ENCODE data around the gene FXYD5. TPM values are rescaled to one million over a fixed set of nuclear protein-coding genes. Genes with fewer than 3 reads are reported as not detected.

Gene FXYD5
- total RNA-seq, 1 donor from 2014 or later: 92.9 TPM

DNA sequence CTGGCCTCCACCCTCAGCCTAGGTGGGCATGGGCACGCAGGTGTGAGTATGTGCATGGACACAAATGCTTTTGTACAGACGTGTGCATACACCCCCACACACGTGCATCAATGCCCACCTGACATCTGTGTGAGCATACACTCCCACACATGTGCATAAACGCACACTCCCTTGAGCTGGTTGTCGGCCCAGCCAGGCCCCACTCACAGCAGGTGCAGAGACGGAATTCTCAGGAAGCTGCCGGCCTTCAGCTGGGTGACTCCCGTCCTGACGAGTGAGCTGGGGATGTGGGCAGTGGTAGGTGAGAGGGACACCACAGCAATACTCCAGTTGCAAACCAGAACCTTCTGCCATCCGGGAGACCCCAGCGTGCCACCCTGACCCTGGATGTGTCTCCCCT, 20.7 kb upstream of the FXYD5 start:
- ATAC-seq (no peak), DNase-seq (ENCODE audit: low spot score) (no peak)
- intact Hi-C loops (cut with DNase I): no loop called here

DNA sequence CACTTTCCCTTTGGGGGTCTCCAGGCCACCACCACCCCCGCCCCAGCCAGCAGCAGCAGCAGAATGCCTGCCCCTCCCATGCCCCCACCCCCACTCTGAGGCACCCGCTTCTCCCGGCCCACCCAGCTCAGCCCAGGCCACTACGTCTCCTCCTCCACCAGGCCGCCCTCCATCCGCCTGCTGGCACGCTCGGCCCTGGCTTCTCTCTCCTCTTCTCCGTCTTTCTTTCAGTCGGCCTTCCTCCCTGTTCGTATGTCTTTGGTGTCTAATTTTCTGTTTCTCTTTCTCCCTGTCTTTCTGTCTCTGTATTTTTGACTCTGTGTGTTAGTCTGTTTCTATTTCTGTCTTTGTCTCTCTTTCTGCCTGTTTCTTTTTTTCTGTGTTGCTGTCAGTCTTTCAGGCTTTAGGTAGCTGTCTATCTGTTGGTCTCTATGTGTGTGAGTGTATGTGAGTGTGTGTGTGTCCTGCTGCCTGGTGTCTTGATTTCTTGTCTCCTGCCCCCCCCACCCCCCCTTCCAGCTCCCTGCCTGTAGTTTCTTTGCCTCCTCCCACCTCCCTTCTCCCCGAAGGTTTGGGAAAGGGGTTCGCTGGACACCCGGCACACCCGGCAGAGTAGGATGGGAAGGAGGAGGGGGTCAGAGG, 19.8 kb upstream of the FXYD5 start, which contains the start of gene LGI4:
Gene LGI4, minus strand, starts transcription at position 459 of the 642 bp plus-strand sequence. Its CDS starts 379 bp downstream, at position 80.
- DNase-seq (ENCODE audit: low spot score) (no peak), ATAC-seq (peak; percentile 2)
- intact Hi-C loops (cut with DNase I): no loop called here

DNA sequence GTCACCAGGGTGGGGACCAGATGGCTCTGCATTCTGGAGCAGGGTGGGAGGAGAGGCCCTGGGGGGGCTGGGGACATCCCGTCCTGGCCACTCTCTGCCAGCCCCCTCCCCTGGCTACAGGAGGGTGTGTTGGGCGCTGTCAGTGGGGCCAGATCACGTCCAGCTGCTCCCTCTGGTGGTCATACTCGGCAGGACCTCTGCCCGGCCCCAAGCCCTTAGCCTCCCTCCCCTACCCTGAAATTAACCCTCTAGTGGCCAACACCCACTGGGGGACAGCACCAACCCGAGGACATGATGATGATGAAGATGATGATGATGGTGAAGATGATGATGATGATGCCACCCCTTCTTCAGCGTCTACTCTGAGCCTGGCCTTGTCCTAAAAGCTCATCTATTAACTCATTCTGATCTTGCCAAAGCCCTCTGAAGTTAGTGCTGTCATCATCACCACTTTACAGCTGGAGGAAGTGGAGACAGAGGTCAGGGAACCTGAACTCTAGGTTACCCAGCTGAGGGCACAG, 19.1 kb upstream of the FXYD5 start:
- peak; percentile 64 for ATAC-seq
- DNase-seq (ENCODE audit: low spot score): peak; percentile 95
- intact Hi-C loops (cut with DNase I): no loop called here

DNA sequence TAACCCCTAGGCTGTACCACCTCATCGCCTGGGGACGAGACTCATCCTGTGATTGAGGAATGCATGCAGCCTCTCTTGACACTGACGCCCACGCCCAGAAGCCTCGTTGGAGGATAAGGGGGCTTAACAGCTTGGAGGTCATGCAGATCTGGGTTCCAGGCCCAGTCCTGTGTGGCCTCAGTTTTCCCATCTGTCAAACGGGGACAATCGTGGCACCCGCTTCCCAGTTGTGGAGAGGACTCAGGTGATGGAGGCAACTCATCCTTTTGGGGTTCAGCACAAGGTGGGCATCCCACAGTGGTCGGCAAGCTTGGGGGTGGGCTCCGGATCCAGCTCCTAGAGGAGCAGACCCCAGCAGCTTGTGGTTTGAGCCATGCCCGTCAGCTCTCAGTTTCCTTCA, 18.3 kb upstream of the FXYD5 start:
- intact Hi-C loops (cut with DNase I): no loop called here

DNA sequence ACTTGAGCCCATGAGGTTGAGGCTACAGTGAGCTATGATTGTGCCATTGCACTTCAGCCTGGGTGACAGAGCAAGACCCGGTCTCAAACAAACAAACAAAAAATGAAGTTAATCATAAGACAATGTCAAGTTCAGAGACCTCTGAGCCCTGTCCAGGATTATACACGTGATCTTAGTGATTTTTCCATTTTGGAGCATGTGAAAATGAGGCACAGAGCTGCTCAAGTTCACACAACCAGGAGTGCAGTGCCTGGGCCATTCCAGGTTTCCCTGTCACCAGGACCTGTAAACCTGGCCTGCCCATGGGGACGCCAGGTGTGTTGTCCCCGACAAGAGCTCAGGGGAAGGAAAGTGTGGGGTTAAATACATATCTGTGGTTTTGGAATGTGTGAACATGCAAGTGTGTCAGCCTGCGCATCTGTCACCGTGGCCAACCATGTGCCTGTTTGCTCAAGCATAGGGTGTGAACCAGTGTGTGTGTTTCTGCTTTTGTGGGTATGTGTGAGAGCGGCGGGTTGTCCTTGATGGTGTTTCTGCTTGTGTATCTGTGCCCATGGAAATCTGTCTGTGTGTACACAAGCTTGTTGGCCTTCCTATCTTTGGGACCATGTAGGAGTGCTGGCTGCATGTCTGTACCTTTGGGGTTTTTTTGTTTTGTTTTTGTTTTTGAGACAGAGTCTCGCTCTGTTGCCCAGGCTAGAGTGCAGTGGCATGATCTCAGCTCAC, 17.4 kb upstream of the FXYD5 start:
- DNase-seq (ENCODE audit: low spot score) (no peak), ATAC-seq (no peak)
- intact Hi-C loops (cut with DNase I): no loop called here

More for the DNA sequence above, 18.3 kb upstream of the FXYD5 start:
- DNase-seq (ENCODE audit: low spot score) (no peak), ATAC-seq (no peak)

DNA sequence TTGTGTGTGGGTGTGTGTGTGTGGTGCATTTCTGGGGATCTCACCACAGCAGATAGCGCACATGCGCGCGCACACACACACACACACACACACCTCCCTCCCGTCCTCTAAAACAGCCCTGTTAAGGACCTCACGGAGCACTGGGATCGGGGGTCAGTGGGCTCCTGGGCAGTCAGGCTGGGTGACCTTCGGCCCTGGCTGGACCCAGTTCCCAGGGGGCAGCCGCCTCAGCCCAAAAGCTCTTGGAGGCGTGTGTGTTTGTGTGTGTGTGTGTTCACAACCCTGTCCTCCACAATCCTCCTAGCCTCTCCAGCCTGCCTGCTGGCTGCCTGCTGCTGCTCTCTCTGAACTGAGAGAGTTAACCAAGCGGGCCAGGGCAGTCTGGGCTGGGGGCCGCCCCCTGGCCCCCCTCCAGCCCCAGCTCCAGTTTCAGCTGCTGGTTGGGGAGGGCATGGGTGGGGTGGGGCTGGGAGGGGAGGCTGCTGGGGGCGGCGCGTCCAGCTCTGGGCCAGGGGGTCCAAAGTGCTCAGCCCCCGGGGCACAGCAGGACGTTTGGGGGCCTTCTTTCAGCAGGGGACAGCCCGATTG, 16.1 kb upstream of the FXYD5 start, which contains the start of gene FXYD1:
Gene FXYD1, plus strand, starts transcription at position 520 of the 588 bp plus-strand sequence. CDS start 1,256 bp downstream, outside the sequence.
- peak; percentile 84 for DNase-seq (ENCODE audit: low spot score)
- peak; percentile 41 for ATAC-seq

DNA sequence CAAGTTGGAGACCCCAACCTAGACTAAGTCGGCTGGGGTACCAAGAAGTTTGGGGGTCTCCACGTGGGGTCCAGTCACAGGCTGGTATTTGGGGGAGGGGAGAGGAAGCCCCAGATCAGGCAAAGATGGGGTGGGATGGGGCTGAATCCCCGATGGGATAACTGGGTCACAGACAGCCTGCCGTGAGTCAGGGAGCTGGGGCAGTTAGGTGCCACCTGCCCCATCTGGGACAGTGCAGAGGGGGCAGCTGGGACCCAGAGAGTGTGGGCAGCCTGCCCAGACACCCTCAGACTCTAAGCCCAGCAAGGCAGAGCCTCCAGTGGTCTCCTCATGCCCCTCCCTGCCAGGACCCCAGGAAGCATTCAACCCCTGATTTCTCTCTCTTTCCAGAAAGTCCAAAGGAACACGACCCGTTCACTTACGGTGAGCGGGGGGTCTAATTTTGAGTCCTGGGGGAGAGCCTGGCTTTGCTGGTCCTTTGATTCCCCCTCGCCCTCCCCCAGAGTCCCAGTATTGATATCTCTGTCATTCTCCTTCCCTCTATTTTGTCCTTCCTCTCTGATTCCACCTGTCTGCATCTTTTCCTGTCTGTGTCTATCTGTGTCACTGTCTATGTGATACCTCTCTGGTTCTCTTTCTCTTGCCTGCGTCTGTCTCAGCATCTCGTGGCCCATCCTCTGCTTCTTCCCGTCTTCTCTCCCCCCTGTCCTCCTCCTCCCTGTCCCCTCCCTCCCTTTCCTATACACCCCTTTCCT, 14.2 kb upstream of the FXYD5 start:
- ATAC-seq (no peak), DNase-seq (ENCODE audit: low spot score) (no peak)
- intact Hi-C loops (cut with DNase I): loop anchor here (5.0 to 10.0 kb wide), 3 partner anchors 73 to 574 kb away; partner anchors contain the start of genes KMT2B and USF2

More for the DNA sequence above, 16.1 kb upstream of the FXYD5 start, which contains the start of gene FXYD1:
- intact Hi-C loops (cut with DNase I): no loop called here

DNA sequence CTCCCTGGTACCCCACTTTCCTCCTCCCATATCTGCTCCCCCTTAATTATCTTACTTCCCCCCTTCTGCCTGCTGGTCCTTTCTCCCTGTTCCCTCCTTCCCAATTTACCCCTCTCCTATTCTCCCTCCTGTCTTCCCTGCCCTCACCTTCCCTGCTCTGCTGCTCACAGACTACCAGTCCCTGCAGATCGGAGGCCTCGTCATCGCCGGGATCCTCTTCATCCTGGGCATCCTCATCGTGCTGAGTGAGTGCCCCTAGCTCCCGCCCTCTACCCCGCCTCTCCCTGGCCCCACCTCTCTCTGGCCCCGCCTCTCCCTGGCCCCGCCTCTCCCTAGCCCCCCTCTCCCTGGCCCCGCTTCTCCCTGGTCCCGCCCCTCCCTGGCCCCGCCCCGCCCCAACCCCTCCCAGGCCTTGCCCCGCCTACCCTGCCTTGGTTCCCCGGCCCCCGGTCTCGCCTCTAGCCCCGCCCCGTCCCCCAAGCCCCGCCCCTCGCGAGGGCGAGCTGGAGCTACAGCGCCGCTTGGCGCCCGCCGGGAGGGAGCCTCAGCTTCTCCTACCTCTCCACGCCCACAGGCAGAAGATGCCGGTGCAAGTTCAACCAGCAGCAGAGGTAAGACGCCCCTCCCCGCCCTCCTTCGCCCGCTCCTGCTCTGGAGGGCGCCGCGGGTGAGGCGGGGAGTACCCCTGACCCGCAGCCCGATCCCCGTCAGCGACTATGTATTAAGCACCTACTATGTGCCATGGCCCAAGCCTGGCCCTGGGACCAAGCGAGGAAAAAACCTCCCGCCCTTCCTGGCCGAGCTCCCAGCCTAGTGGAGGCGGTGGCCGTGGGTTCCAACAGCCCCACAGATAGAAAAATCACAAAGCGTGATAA, 13.3 kb upstream of the FXYD5 start:
- DNase-seq (ENCODE audit: low spot score): peak; percentile 98
- peak; percentile 79 for ATAC-seq
- intact Hi-C loops (cut with DNase I): loop anchor here (5.0 to 10.0 kb wide), 3 partner anchors 74 to 574 kb away; partner anchors contain the start of genes KMT2B and USF2

DNA sequence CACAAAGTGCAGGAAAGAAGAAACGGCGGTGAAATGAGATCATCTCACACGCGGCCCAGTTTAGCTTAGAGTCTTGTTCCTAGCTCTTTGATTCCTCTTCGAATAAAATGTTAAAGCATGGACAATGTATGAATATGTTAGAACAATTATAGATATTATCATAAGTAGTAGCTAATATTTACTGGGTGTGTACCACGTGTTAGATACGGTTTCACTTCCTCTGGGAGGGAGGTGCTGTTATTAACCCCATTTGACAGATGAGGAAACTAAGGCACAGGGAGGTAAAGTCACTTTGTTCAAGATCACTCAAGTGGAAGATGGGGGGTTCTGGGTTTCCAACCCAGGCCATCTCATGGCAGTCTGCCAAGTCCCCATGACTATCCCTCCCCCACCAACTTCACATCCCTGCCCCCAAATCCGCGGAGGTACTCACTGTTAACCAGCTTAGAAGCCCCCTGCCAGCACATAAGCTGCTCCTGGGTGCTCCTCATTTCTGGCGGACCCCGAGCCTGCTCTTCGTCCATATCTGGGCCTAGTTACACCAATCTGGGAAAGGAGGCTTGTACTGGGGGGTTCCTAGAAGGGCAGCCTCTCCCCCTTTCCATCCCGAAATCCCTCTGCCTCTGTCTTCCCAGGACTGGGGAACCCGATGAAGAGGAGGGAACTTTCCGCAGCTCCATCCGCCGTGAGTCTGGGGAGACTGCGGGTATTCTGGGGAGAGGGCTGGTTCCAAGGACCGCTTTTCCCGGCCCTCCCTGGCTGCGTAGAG, 12.5 kb upstream of the FXYD5 start:
- ATAC-seq: no peak
- intact Hi-C loops (cut with DNase I): loop anchor here (5.0 to 10.0 kb wide), 3 partner anchors 75 to 573 kb away; partner anchors contain the start of genes KMT2B and USF2
- peak; percentile 76 for DNase-seq (ENCODE audit: low spot score)

DNA sequence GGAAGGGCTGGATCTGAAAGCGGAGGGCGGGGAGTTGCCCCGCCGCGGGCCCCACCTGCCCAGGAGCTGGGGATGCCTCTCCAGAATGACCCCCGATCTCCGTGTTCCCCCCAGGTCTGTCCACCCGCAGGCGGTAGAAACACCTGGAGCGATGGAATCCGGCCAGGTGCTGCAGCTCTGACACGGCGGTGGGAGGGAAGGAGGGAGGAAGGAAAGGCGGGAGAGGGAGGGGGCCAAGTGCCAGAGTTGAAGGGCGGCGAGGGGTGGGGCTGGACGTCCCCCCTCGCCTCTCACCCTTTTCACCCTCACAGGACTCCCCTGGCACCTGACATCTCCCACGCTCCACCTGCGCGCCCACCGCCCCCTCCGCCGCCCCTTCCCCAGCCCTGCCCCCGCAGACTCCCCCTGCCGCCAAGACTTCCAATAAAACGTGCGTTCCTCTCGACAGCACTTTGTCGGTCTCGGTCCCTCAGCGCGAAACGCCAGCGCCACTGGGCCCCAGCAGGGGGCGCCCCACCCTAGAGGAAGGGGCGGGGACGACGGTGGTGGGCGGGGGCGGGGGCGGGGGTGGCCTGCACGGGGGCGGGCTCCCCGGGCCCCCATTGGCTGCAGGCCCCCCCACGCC, 11.8 kb upstream of the FXYD5 start:
- DNase-seq (ENCODE audit: low spot score): peak; percentile 77
- no peak for ATAC-seq
- intact Hi-C loops (cut with DNase I): loop anchor here (5.0 to 10.0 kb wide), 3 partner anchors 75 to 572 kb away; partner anchors contain the start of genes KMT2B and USF2

DNA sequence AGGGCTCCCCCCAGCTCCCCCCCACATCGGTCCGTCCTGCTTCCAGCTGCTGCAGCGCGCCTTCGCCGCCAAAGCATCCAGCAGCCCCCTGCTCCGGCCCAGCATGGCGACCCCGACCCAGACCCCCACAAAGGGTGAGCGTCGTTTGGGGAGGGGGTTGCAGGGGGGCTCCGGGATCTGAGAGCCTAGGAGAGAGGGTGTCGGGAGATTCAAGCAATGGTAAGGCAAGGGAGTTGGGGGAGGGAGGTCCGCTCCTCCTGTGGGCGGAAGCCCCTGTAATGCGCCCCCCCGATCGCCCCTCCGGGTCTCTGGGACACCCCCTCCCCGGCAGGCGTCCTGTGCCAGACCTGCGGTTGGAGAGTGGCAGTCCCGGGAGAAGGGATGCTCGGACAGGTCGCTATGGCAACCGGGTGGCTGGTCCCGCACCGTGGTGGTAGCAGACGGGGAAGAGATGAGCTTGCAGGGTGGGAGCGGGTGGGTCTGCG, 11.3 kb upstream of the FXYD5 start, which contains the start of gene FXYD7:
Gene FXYD7, plus strand, starts transcription at position 25 of the 485 bp plus-strand sequence. Its CDS starts 79 bp downstream, at position 104.
- intact Hi-C loops (cut with DNase I): loop anchor here (5.0 to 10.0 kb wide), 3 partner anchors 76 to 572 kb away; partner anchors contain the start of genes KMT2B and USF2
- no peak for ATAC-seq
- DNase-seq (ENCODE audit: low spot score): no peak

DNA sequence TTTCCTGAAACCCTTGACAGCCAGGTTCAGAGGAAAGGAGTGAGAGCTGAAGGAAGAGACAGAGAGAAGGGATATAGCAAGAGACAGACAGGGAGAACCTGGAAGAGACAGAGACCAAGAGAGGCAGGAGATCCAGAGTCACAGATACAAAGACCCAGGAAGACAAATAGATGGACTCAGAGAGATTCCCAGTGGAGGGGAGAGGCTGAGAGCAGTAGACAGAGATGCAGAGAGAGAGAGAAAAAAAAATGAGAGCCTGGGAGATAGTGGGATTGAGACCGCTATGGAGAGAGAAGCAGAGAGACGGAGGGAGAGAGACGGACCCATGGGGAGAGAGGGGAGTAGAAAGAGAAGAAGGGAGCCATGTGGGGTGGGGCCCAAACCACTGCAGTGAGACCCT, 10.7 kb upstream of the FXYD5 start:
- intact Hi-C loops (cut with DNase I): loop anchor here (5.0 to 10.0 kb wide), 3 partner anchors 77 to 571 kb away; partner anchors contain the start of genes KMT2B and USF2
- DNase-seq (ENCODE audit: low spot score): no peak
- no peak for ATAC-seq

DNA sequence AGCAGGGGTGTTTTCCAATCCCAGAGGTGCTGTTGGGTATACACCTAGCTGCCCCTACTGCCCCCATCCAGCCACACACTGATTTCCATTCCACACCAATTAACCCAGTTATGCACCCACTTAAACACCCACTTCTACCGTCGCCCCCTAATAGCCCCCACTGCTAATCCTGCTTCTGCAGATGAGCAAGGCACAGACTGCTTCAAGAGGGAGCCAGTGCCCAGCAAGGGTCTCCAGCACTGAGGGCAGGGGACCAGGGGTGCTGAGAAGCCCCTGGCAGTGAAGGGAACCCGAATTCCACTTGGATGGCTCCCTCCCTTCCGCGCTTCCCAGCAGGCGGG, 10.3 kb upstream of the FXYD5 start:
- DNase-seq (ENCODE audit: low spot score): no peak
- no peak for ATAC-seq
- intact Hi-C loops (cut with DNase I): loop anchor here (5.0 to 10.0 kb wide), 3 partner anchors 77 to 571 kb away; partner anchors contain the start of genes KMT2B and USF2

DNA sequence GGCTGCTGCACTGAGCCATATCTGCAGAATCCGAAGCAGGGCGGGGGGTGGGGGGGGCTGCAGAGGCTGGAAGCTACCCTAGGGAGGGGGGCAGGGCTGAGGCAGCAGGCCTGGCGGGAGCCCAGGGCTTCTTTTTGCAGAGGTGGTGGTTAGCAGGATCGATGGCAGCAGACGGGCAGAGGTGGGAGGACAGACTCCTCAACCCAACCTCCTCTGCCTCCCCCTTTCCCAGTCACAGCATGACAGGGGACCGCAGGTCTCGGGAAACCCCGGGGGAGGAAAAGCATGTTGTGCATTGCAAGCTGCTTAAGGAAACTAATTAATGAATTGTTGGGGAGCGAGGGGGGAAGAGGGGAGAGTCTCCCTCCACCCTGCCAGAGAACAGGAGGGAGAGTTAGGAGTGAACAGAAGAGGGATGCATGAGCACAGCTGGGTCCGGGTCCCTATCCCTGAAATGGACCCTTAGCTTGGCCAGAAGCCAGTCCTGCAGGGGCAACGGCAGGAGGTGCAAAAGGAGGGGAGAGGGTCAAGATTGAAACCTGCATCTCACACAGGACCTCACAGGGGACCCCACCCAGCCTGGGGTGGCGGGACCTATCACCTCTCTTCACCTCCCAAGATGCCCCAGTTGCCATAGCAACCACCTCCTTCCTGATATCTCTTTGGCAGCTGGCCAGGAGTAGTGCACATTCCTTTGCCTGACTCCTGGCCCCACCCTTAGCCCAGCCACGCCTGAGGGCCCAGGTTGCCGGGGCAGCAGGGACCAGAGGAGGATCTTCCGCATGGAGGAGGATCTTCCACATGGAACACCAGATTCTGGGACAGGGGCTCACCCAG, 9.7 kb upstream of the FXYD5 start:
- no peak for DNase-seq (ENCODE audit: low spot score)
- intact Hi-C loops (cut with DNase I): loop anchor here (5.0 to 10.0 kb wide), 3 partner anchors 78 to 570 kb away; partner anchors contain the start of genes KMT2B and USF2
- no peak for ATAC-seq
